HG03060 (cell line): Measurements from ENCODE around the gene ADGRD2.

Source experiments
- ATAC-seq: cut with Tn5 transposase; IDR thresholded peaks from one replicate; pipeline ENCODE4 v1.9.1; 2021; ENCODE audit warnings: low read depth, moderate number of reproducible peaks; ENCODE audit not compliant: unreplicated experiment

Gene ADGRD2

GRCh38 chr9:124456341-124457078 lies 6.3 kb downstream of the ADGRD2 start:
- no peak for ATAC-seq

- ATAC-seq, result no peak
Observed at GRCh38 chr9:124457079-124457886, 7.0 kb downstream of the ADGRD2 start.

GRCh38 chr9:124457887-124458431 lies 7.7 kb downstream of the ADGRD2 start:
- ATAC-seq, result no peak

GRCh38 chr9:124458441-124458840 lies 8.2 kb downstream of the ADGRD2 start:
- no peak for ATAC-seq

GRCh38 chr9:124462739-124463138 lies 12.5 kb downstream of the ADGRD2 start:
- no peak for ATAC-seq

GRCh38 chr9:124465736-124466135 lies 15.5 kb downstream of the ADGRD2 start:
- no peak for ATAC-seq

- no peak for ATAC-seq
Observed at GRCh38 chr9:124467410-124468060, 17.3 kb downstream of the ADGRD2 start.

- no peak for ATAC-seq
Observed at GRCh38 chr9:124468061-124468740, 17.9 kb downstream of the ADGRD2 start.

GRCh38 chr9:124469011-124469832 lies 19.0 kb downstream of the ADGRD2 start:
- no peak for ATAC-seq

GRCh38 chr9:124470306-124470705 lies 20.1 kb downstream of the ADGRD2 start:
- no peak for ATAC-seq

- no peak for ATAC-seq
Observed at GRCh38 chr9:124470726-124471125, 20.5 kb downstream of the ADGRD2 start.

- no peak for ATAC-seq
Observed at GRCh38 chr9:124471761-124472160, 21.5 kb downstream of the ADGRD2 start.

- ATAC-seq, result no peak
Observed at GRCh38 chr9:124472770-124473169, 22.5 kb downstream of the ADGRD2 start.

- no peak for ATAC-seq
Observed at GRCh38 chr9:124473310-124473709, 23.1 kb downstream of the ADGRD2 start.

GRCh38 chr9:124474151-124474550 lies 23.9 kb downstream of the ADGRD2 start:
- no peak for ATAC-seq

GRCh38 chr9:124475158-124475867 lies 25.1 kb downstream of the ADGRD2 start:
- no peak for ATAC-seq

GRCh38 chr9:124475868-124476690 lies 25.8 kb downstream of the ADGRD2 start:
- no peak for ATAC-seq

- no peak for ATAC-seq
Observed at GRCh38 chr9:124477211-124477647, 27.0 kb downstream of the ADGRD2 start.
